K562 (cell line): Measurements from ENCODE around the gene NEDD9. TPM values are rescaled to one million over a fixed set of nuclear protein-coding genes. Genes with fewer than 3 reads are reported as not detected.

Experiments used
- CBX1 ChIP-seq: sonication (generic); IDR thresholded peaks from 2 replicates; pipeline ENCODE4 v1.6.1; 2016; ENCODE audit warnings: antibody characterized with exemption, low read depth, mild to moderate bottlenecking
- GABPB2 ChIP-seq: fragments of 250-450 bp; sonication (Bioruptor Pico); conservative IDR thresholded peaks from 2 replicates; pipeline ENCODE4 v1.5.1; 2021; ENCODE audit warnings: mild to moderate bottlenecking
- HDAC2 ChIP-seq: fragments of 450-650 bp; IDR thresholded peaks from 2 replicates; pipeline ENCODE4 v1.6.1; 2016; ENCODE audit warnings: mild to moderate bottlenecking
- KAT7 ChIP-seq: sonication (generic); formaldehyde crosslinking; IDR thresholded peaks from 2 replicates; pipeline ENCODE4 v1.8.0; 2022; ENCODE audit warnings: missing genetic modification reagents, mild to moderate bottlenecking, borderline replicate concordance
- KLF16 ChIP-seq: IDR thresholded peaks from 2 replicates; pipeline ENCODE4 v1.6.1; 2016; ENCODE audit warnings: antibody characterized with exemption
- ZSCAN29 ChIP-seq: fragments of 450-650 bp; IDR thresholded peaks from 2 replicates; pipeline ENCODE4 v1.6.1; 2017
- polyA plus RNA-seq, 8 experiments: library from polyadenylated mRNA; depleted of rRNA in 4 of 8; stranded (reverse) in 5 of 8; unstranded in 3 of 8; fragments of >200 nt; fragmentation: Nextera tagmentation in 2 of 8; fragmentation: Illumina TruSeq in 1 of 8; extraction: Ambion mirVana in 2 of 8; extraction: Trizol in 1 of 8; gene quantifications; 2 replicates each; pipeline versions ENCODE4 v1.2.1 to v1.2.3, GENCODE V29; 2011 to 2014; ENCODE audit warnings: inconsistent platforms in 1 of 8, missing spikeins in 1 of 8
- total RNA-seq, 7 experiments: library from RNA; depleted of rRNA in 6 of 7; stranded (reverse); fragments of >200 nt in 6 of 7; fragmentation: Illumina TruSeq in 2 of 7; extraction: Trizol in 2 of 7; gene quantifications; 2 replicates each; pipeline versions ENCODE4 v1.2.1 to v1.2.3, GENCODE V29; 2011 to 2021; ENCODE audit warnings: low replicate concordance in 1 of 7
- TF ChIP-seq, protein P1 (sequence below), 2 experiments: fragments of 450-650 bp; formaldehyde crosslinking in 1 of 2; IDR thresholded peaks; 2 replicates each; pipeline versions ENCODE4 v1.4.0 to v1.6.1; 2014 to 2020; ENCODE audit warnings: mild to moderate bottlenecking in 2 of 2, borderline replicate concordance in 1 of 2, low read depth in 1 of 2
- TF ChIP-seq, protein P2 (sequence below), 3 experiments: fragments of 200-800 bp in 1 of 3; sonication (Bioruptor generic) in 1 of 3; sonication (generic) in 1 of 3; formaldehyde crosslinking in 1 of 3; IDR thresholded peaks; 2 replicates each; pipeline versions ENCODE4 v1.6.1 to v1.8.0; 2016 to 2022; ENCODE audit warnings: mild to moderate bottlenecking in 2 of 3, missing compliant biosample characterization in 2 of 3, missing genetic modification characterization in 2 of 3, missing genetic modification reagents in 1 of 3
- TF ChIP-seq, protein P3 (sequence below): fragments of 450-650 bp; formaldehyde crosslinking; IDR thresholded peaks from 2 replicates; pipeline ENCODE4 v1.4.0; 2020; ENCODE audit warnings: mild to moderate bottlenecking, moderate library complexity

Gene NEDD9
- total and polyA plus RNA-seq, 9 of the 15 experiments (the other 6 are each of a cell fraction or from before 2014, with no cell fraction given) = 0.04 to 0.18 (median 0.15) TPM; not detected in 6

DNA sequence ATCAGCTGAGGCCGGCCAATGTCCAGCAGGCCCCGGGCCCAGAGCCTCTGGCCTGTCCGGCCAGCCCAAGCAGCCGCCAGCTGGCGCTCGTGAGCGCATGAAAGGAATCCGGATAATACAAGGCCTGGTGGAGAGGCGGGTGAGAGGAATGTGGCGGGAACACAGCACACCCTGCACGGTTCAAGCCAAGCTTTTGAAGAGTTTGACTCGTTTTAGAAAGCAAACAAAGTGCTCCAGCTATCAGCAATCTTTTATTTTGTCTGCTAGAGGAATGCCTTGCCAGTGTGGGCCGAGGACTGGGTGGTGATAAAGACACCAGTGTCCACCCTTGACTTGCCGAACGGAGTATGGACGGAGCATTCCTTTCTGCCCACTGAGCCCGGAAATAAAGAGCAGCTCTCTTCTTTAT, 9.3 kb upstream of the NEDD9 start (continued):
- TF ChIP-seq, protein P1, sequence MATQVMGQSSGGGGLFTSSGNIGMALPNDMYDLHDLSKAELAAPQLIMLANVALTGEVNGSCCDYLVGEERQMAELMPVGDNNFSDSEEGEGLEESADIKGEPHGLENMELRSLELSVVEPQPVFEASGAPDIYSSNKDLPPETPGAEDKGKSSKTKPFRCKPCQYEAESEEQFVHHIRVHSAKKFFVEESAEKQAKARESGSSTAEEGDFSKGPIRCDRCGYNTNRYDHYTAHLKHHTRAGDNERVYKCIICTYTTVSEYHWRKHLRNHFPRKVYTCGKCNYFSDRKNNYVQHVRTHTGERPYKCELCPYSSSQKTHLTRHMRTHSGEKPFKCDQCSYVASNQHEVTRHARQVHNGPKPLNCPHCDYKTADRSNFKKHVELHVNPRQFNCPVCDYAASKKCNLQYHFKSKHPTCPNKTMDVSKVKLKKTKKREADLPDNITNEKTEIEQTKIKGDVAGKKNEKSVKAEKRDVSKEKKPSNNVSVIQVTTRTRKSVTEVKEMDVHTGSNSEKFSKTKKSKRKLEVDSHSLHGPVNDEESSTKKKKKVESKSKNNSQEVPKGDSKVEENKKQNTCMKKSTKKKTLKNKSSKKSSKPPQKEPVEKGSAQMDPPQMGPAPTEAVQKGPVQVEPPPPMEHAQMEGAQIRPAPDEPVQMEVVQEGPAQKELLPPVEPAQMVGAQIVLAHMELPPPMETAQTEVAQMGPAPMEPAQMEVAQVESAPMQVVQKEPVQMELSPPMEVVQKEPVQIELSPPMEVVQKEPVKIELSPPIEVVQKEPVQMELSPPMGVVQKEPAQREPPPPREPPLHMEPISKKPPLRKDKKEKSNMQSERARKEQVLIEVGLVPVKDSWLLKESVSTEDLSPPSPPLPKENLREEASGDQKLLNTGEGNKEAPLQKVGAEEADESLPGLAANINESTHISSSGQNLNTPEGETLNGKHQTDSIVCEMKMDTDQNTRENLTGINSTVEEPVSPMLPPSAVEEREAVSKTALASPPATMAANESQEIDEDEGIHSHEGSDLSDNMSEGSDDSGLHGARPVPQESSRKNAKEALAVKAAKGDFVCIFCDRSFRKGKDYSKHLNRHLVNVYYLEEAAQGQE (IDR thresholded peaks at IDR 0.05; ENCODE audit: borderline replicate concordance) = peak; percentile 58; the same call in 1 of the 2 replicates
- TF ChIP-seq, protein P1 (CRISPR knock-in tag; IDR thresholded peaks at IDR 0.05; ENCODE audit: low read depth) = no peak
- TF ChIP-seq, protein P2, sequence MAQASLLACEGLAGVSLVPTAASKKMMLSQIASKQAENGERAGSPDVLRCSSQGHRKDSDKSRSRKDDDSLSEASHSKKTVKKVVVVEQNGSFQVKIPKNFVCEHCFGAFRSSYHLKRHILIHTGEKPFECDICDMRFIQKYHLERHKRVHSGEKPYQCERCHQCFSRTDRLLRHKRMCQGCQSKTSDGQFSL (CRISPR knock-in tag; IDR thresholded peaks at IDR 0.05) = no peak
- TF ChIP-seq, protein P2 (tag; IDR thresholded peaks at IDR 0.05) = no peak
- no peak for TF ChIP-seq HDAC2
- TF ChIP-seq, protein P3, sequence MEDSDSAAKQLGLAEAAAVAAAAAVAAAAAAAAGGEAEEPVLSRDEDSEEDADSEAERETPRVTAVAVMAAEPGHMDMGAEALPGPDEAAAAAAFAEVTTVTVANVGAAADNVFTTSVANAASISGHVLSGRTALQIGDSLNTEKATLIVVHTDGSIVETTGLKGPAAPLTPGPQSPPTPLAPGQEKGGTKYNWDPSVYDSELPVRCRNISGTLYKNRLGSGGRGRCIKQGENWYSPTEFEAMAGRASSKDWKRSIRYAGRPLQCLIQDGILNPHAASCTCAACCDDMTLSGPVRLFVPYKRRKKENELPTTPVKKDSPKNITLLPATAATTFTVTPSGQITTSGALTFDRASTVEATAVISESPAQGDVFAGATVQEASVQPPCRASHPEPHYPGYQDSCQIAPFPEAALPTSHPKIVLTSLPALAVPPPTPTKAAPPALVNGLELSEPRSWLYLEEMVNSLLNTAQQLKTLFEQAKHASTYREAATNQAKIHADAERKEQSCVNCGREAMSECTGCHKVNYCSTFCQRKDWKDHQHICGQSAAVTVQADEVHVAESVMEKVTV (CRISPR knock-in tag) = peak; percentile 66
- TF ChIP-seq KLF16 = peak; percentile 58; the same call in 1 of the 2 replicates
- peak; percentile 81 for TF ChIP-seq ZSCAN29
- 0 out of 2 replicates have a peak, but pooled peaks have one; percentile 51 for TF ChIP-seq CBX1
- TF ChIP-seq GABPB2 (CRISPR knock-in tag) = no peak
- TF ChIP-seq KAT7 (CRISPR knock-in tag) = no peak
- TF ChIP-seq, all 486 proteins: peak for 12
